Uterus (tissue), 4 donors: ENCODE data around the gene RAB29. TPM values are rescaled to one million over a fixed set of nuclear protein-coding genes. Genes with fewer than 3 reads are reported as not detected.
"Not testable (repeated sequence)": the region's sequence is repeated elsewhere in the genome, so short reads cannot be mapped to it uniquely, and the experiment has no call there.

Experiments
- DNase-seq, 2 donors: peaks; one replicate each; pipeline ENCODE4 v3.0.0-alpha.2; 2019 to 2020
- H3K27ac ChIP-seq, 2 donors: fragments of 200-600 bp; sonication (generic); 1 replicate in 1 of 2; 2 replicates in 1 of 2; pipeline ENCODE4 v1.5.1; 2016 to 2018
- H3K27me3 ChIP-seq, 2 donors: fragments of 200-600 bp; sonication (generic); one replicate each; pipeline ENCODE4 v1.5.1; 2018 to 2019; ENCODE audit warnings: control low read depth in 1 of 2
- H3K36me3 ChIP-seq, 2 donors: fragments of 200-600 bp; sonication (generic); one replicate each; pipeline ENCODE4 v1.5.1; 2019; ENCODE audit warnings: control low read depth in 1 of 2
- H3K4me1 ChIP-seq, 2 donors: fragments of 200-600 bp; sonication (generic); one replicate each; pipeline ENCODE4 v1.5.1; 2018 to 2019; ENCODE audit warnings: control low read depth in 1 of 2
- H3K4me3 ChIP-seq, 2 donors: fragments of 200-600 bp; sonication (generic); 1 replicate in 1 of 2; 2 replicates in 1 of 2; pipeline ENCODE4 v1.5.1; 2018 to 2019; ENCODE audit warnings: mild to moderate bottlenecking in 1 of 2
- H3K9me3 ChIP-seq, 2 donors: fragments of 200-600 bp; sonication (generic); one replicate each; pipeline ENCODE4 v1.5.1; 2019; ENCODE audit warnings: control low read depth in 1 of 2
- CTCF ChIP-seq, 4 experiments: fragments of 200-600 bp in 2 of 4; fragments of 450-650 bp in 2 of 4; sonication (generic) in 2 of 4; IDR thresholded peaks; one replicate each; pipeline ENCODE4 v1.5.1; 2016 to 2019; ENCODE audit warnings: antibody characterized with exemption in 4 of 4, mild to moderate bottlenecking in 2 of 4, moderate library complexity in 1 of 4
- POLR2A ChIP-seq, 2 donors: fragments of 450-650 bp; IDR thresholded peaks; one replicate each; pipeline ENCODE4 v1.6.1; 2016; ENCODE audit warnings: antibody characterized with exemption in 2 of 2, mild to moderate bottlenecking in 1 of 2, moderate library complexity in 1 of 2
- intact Hi-C: fragments of 100-400 bp; cut with DNase I; formaldehyde crosslinking; loops from one replicate; pipeline ENCODE4 v1.15.1; 2023; ENCODE audit warnings: low total_unique reads
- total RNA-seq, 4 donors: library from RNA; depleted of rRNA in 3 of 4; stranded (reverse); fragments of >200 nt in 3 of 4; gene quantifications; one replicate each; pipeline versions ENCODE4 v1.1.0 to v1.2.4, GENCODE V29; 2014 to 2023
- donor health status: DM: yes; HTN: yes; CAD: no.

The RAB29 gene
- total RNA-seq, 4 donors from 2014 or later = 6.8 to 27.9 (median 12.1) TPM

- Histone ChIP-seq H3K9me3 (no peaks in the 10 kb centered on the region), H3K4me1 (no peaks in the 10 kb centered on the region), H3K36me3 (no peaks in the 10 kb centered on the region), H3K27me3 (no peaks in the 10 kb centered on the region), H3K4me3 (no peak overlapping the region), H3K27ac (no peak overlapping the region)
- no peak for TF ChIP-seq CTCF (IDR thresholded peaks at IDR 0.05)
- no peak for TF ChIP-seq POLR2A (IDR thresholded peaks at IDR 0.05)
- intact Hi-C loops = no loop called here
- no peak for DNase-seq
These were observed 45.2 kb downstream of the RAB29 start for GRCh38 chr1:205729945-205730610.

- TF ChIP-seq POLR2A (IDR thresholded peaks at IDR 0.05) (no peak), CTCF (IDR thresholded peaks at IDR 0.05) (no peak)
- H3K4me3 ChIP-seq = no peak overlapping the region
- H3K4me1 ChIP-seq = no peaks in the 10 kb centered on the region
- H3K27ac ChIP-seq = no peak overlapping the region
- no peaks in the 10 kb centered on the region for H3K36me3 ChIP-seq
- no peaks in the 10 kb centered on the region for H3K27me3 ChIP-seq
- intact Hi-C loops = no loop called here
- DNase-seq = no peak
- H3K9me3 ChIP-seq = no peaks in the 10 kb centered on the region
These were observed 48.6 kb downstream of the RAB29 start for GRCh38 chr1:205726619-205727125.

GRCh38 chr1:205725514-205725913 is 49.8 kb downstream of the RAB29 start:
- Histone ChIP-seq H3K36me3 (no peaks in the 10 kb centered on the region), H3K27ac (no peak overlapping the region), H3K27me3 (no peaks in the 10 kb centered on the region), H3K9me3 (no peaks in the 10 kb centered on the region), H3K4me1 (no peaks in the 10 kb centered on the region), H3K4me3 (no peak overlapping the region)
- TF ChIP-seq CTCF (IDR thresholded peaks at IDR 0.05) = no peak
- no peak for TF ChIP-seq POLR2A (IDR thresholded peaks at IDR 0.05)
- no peak for DNase-seq
- intact Hi-C loops = no loop called here

GRCh38 chr1:205720740-205721139 is 54.5 kb downstream of the RAB29 start:
- H3K9me3 ChIP-seq, DNase-seq, H3K4me3 ChIP-seq, intact Hi-C loops, H3K4me1 ChIP-seq, H3K36me3 ChIP-seq, H3K27me3 ChIP-seq, H3K27ac ChIP-seq: not testable (repeated sequence)

- Histone ChIP-seq H3K36me3 (no peaks in the 10 kb centered on the region), H3K4me1 (no peaks in the 10 kb centered on the region), H3K27me3 (no peaks in the 10 kb centered on the region), H3K9me3 (no peaks in the 10 kb centered on the region), H3K4me3 (no peak overlapping the region), H3K27ac (no peak overlapping the region)
- no peak for DNase-seq
- intact Hi-C loops = no loop called here
- TF ChIP-seq CTCF (IDR thresholded peaks at IDR 0.05) (no peak), POLR2A (IDR thresholded peaks at IDR 0.05) (no peak)
These were observed 55.5 kb downstream of the RAB29 start for GRCh38 chr1:205719762-205720161.
